ENCODE data around the gene REM1. TPM values are rescaled to one million over a fixed set of nuclear protein-coding genes. Genes with fewer than 3 reads are reported as not detected.
"Not testable (repeated sequence)": the region's sequence is repeated elsewhere in the genome, so short reads cannot be mapped to it uniquely, and the experiment has no call there.

Gene REM1
- total RNA-seq, 2 donors from 2014 or later = 0.27 to 0.81 TPM

- intact Hi-C loops (cut with DNase I, micrococcal nuclease) = no loop called here
- DNase-seq (no peak), ATAC-seq (no peak)
Measured at GRCh38 chr20:31516166-31516565, 41.1 kb downstream of the REM1 start.

GRCh38 chr20:31516651-31517050 is 41.6 kb downstream of the REM1 start:
- DNase-seq = no peak
- ATAC-seq = no peak

GRCh38 chr20:31517373-31517772 is 42.3 kb downstream of the REM1 start:
- ATAC-seq (peak; percentile 52), DNase-seq (peak; percentile 32 to 58)
- intact Hi-C loops (cut with DNase I, micrococcal nuclease) = no loop called here

More at GRCh38 chr20:31516651-31517050, 41.6 kb downstream of the REM1 start:
- intact Hi-C loops (cut with DNase I, micrococcal nuclease) = no loop called here

GRCh38 chr20:31521267-31521666 is 46.2 kb downstream of the REM1 start:
- DNase-seq; intact Hi-C loops (cut with DNase I, micrococcal nuclease); ATAC-seq: not testable (repeated sequence)

DNA sequence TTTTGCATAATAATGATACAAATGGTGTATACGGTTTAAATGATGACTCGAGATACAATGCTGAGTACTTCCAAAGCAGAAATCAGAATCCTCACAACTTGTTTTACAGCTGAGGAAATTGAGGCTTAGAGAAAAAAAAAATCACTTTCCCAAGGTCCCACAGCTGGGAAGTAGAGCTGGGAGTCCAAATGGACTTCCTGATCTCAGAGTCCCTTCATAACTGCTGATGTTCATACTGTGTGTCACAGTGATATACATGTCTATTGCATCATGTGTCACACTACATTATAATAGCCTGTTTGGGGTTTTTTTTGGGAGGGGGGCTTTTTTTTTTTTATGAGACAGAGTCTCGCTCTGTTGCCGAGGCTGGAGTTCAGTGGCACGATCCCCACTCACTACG is 47.6 kb downstream of the REM1 start:
- no peak for DNase-seq
- intact Hi-C loops (cut with DNase I, micrococcal nuclease) = no loop called here
- ATAC-seq = no peak

DNA sequence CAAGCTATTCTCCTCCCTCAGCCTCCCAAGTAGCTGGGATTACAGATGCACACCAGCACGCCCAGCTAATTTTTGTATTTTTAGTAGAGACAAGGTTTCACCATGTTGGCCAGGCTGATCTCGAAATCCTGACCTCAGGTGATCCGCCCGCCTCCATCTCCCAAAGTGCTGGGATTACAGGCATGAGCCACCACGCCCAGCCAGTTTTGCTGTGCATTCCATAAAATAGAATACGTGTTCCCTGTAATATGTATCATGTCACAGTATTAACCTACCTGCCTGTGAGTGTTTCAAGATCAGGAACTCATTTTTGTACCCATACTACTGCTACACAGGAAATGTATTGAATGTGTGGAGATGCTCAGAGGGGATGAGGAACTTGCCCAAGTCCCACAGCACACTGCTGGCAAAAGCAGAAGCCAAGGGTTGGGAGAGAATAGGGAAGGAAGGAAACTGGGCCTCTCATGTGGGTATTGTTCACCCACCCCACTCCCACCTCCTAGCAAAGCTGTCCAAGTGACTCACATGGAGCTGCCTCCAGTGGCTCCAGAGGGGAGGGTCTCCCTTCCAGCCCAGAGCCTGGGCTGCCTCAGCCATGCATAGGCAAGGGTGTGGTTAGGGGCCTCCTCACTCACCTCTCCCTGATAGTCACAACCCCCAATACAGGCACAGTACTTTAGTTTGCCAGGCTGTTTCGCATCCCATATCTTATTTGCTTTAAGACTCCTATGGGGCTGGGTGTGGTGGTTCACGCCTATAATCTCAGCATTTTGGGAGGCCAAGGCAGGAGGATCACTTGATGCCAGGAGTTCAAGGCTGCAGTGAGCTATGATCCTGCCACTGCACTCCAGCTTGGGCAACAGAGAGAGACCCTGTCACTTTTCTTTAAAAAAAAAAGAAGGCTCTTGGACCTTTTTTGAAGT is 48.5 kb downstream of the REM1 start:
- peak; percentile 17 for ATAC-seq
- no peak for DNase-seq
- intact Hi-C loops (cut with DNase I, micrococcal nuclease) = no loop called here

DNA sequence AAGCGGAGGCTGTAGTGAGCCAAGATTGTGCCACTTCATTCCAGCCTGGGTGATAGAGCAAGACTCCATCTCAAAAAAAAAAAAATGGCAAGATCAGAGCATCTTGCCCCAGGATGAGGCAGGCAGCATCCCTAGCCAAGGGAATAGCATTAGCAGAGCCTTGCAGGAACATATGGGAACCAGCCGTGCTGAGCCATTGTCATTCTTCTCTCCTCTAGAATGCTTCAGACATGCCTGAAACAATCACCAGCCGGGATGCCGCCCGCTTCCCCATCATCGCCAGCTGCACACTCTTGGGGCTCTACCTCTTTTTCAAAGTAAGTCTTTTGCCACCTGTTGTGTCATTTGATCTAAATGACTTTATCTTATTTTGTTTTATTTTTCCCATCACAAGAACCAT is 52.2 kb downstream of the REM1 start:
- intact Hi-C loops (cut with DNase I, micrococcal nuclease) = no loop called here
- ATAC-seq = no peak
- no peak for DNase-seq

Other genes starting within 250 kb of the REM1 start
- gene DEFB115, start 217.6 kb upstream of the REM1 start, total RNA-seq = not detected
- not detected for gene DEFB116, start 166.7 kb upstream of the REM1 start, total RNA-seq
- not detected for gene DEFB118, start 106.7 kb upstream of the REM1 start, total RNA-seq
- not detected for gene DEFB119, start 84.7 kb upstream of the REM1 start, total RNA-seq
- gene DEFB121, start 69.1 kb upstream of the REM1 start, total RNA-seq = not detected
- not detected for gene DEFB123, start 34.7 kb upstream of the REM1 start, total RNA-seq
- gene DEFB124, start 161 bp upstream of the REM1 start, total RNA-seq = not detected
- gene HM13, start 39.2 kb downstream of the REM1 start, total RNA-seq = 100 to 1,000 TPM; 122 to 135 TPM
- 100 to 1,000 TPM; 298 to 363 TPM for gene ID1, start 130.0 kb downstream of the REM1 start, total RNA-seq
- gene COX4I2, start 162.6 kb downstream of the REM1 start, total RNA-seq = under 1 TPM in 1 of 2 donors, not detected in 1; 0.67 TPM
- 10 to 100 TPM; 84.8 to 89.0 TPM for gene BCL2L1, start 247.6 kb downstream of the REM1 start, total RNA-seq